Right renal cortex interstitium (tissue), 3 donors: Measurements from ENCODE around the gene OSGEPL1. TPM values are rescaled to one million over a fixed set of nuclear protein-coding genes. Genes with fewer than 3 reads are reported as not detected.
"Not testable (repeated sequence)": the region's sequence is repeated elsewhere in the genome, so short reads cannot be mapped to it uniquely, and the experiment has no call there.

Source experiments
- DNase-seq, 3 donors: peaks; one replicate each; pipeline ENCODE4 v3.0.0-alpha.2; 2013; ENCODE audit warnings: low read depth in 3 of 3, low spot score in 2 of 3
- polyA plus RNA-seq, 3 donors: library from polyadenylated mRNA; unstranded; fragments of 120-200 nt; gene quantifications; one replicate each; pipeline ENCODE4 v1.2.1, GENCODE V29; 2013; ENCODE audit not compliant: insufficient read length in 3 of 3

OSGEPL1 gene
- polyA plus RNA-seq, 3 donors: 19.3 to 19.7 (median 19.5) TPM

- DNase-seq: no peak
Observed at GRCh38 chr2:189751080-189751658, 11.4 kb downstream of the OSGEPL1 start.

- DNase-seq: no peak
Observed at GRCh38 chr2:189729430-189729829, 33.2 kb downstream of the OSGEPL1 start.

GRCh38 chr2:189726849-189727248 is 35.7 kb downstream of the OSGEPL1 start:
- no peak for DNase-seq

- no peak for DNase-seq
Observed at GRCh38 chr2:189726271-189726670, 36.3 kb downstream of the OSGEPL1 start.

- no peak for DNase-seq
Observed at GRCh38 chr2:189723192-189723591, 39.4 kb downstream of the OSGEPL1 start.

GRCh38 chr2:189719571-189719970 is 43.0 kb downstream of the OSGEPL1 start:
- DNase-seq: no peak

GRCh38 chr2:189717593-189717992 is 45.0 kb downstream of the OSGEPL1 start:
- DNase-seq: not testable (repeated sequence)

- DNase-seq: no peak
Observed at GRCh38 chr2:189709501-189710221, 52.9 kb downstream of the OSGEPL1 start.

- no peak for DNase-seq
Observed at GRCh38 chr2:189702071-189702470, 60.5 kb downstream of the OSGEPL1 start.

GRCh38 chr2:189700681-189701080 is 61.9 kb downstream of the OSGEPL1 start:
- no peak for DNase-seq

GRCh38 chr2:189698020-189698887 is 64.3 kb downstream of the OSGEPL1 start:
- peak in 1 of 3 donors; percentile 29 for DNase-seq

Other genes with a start within 250 kb of the OSGEPL1 start
- gene SLC40A1, start 182.0 kb downstream of the OSGEPL1 start, polyA plus RNA-seq: 100 to 1,000 TPM; 128 to 143 (median 137) TPM
- gene ASNSD1, start 101.3 kb downstream of the OSGEPL1 start, polyA plus RNA-seq: 10 to 100 TPM; 62.3 to 66.3 (median 66.0) TPM
- 1 to 10 TPM; 6.2 to 9.1 (median 8.0) TPM for gene ANKAR, start 88.1 kb downstream of the OSGEPL1 start, polyA plus RNA-seq
- gene ORMDL1, start 21.5 kb upstream of the OSGEPL1 start, polyA plus RNA-seq: 10 to 100 TPM; 89.2 to 96.1 (median 90.6) TPM
- 10 to 100 TPM; 30.7 to 40.9 (median 34.8) TPM for gene PMS1, start 21.7 kb upstream of the OSGEPL1 start, polyA plus RNA-seq